ENCODE data around the gene C4A.
"Not testable (repeated sequence)": the region's sequence is repeated elsewhere in the genome, so short reads cannot be mapped to it uniquely, and the experiment has no call there.

- not testable (repeated sequence) for TF ChIP-seq ZNF302 (tag by site-specific recombination; IDR thresholded peaks at IDR 0.05; ENCODE audit: low read depth); CTCF (tag by site-specific recombination; IDR thresholded peaks at IDR 0.05); BCL11A (tag by site-specific recombination; IDR thresholded peaks at IDR 0.05; ENCODE audit: low read depth); INSM2 (tag by site-specific recombination; IDR thresholded peaks at IDR 0.05); FEZF1 (tag by site-specific recombination; IDR thresholded peaks at IDR 0.05); ZNF639 (tag by site-specific recombination; IDR thresholded peaks at IDR 0.05); ZBTB44 (tag by site-specific recombination; IDR thresholded peaks at IDR 0.05); ZNF423 (tag by site-specific recombination; IDR thresholded peaks at IDR 0.05); ZBTB7A (tag by site-specific recombination; IDR thresholded peaks at IDR 0.05; ENCODE audit: low read depth); GLIS1 (tag by site-specific recombination; IDR thresholded peaks at IDR 0.05); ZNF274 (IDR thresholded peaks at IDR 0.05; ENCODE audit: low read length); ZNF274 (tag by site-specific recombination; IDR thresholded peaks at IDR 0.05; ENCODE audit: borderline replicate concordance); ZNF830 (tag by site-specific recombination; IDR thresholded peaks at IDR 0.05; ENCODE audit: low read depth); ZNF596 (tag by site-specific recombination; IDR thresholded peaks at IDR 0.05); ZNF398 (tag by site-specific recombination; IDR thresholded peaks at IDR 0.05)
Measured at GRCh38 chr6:32041385-32041784, 59.5 kb downstream of the C4A start.

Data from HEK293 (cell line).